B cell (primary cell): Measurements from ENCODE around the gene TRIM46. TPM values are rescaled to one million over a fixed set of nuclear protein-coding genes. Genes with fewer than 3 reads are reported as not detected.

Experiments
- ATAC-seq: fragments of 200-7000 bp; cut with Tn5 transposase; one replicate; pipeline ENCODE4 v1.10.0; 2021; ENCODE audit warnings: low read depth, mild to moderate bottlenecking, moderate number of reproducible peaks, moderate library complexity
- CTCF ChIA-PET: fragments of 350-600 bp; sonication (Branson Sonifier 250); formaldehyde crosslinking; loops from one replicate; lab custom pipeline; 2021; ENCODE audit warnings: antibody characterized with exemption, inconsistent platforms; lab: Charles Lee
- POLR2A ChIA-PET: fragments of 350-600 bp; sonication (Branson Sonifier 250); formaldehyde crosslinking; loops from one replicate; lab custom pipeline; 2021; ENCODE audit warnings: antibody characterized with exemption; lab: Charles Lee
- DNase-seq: peaks from one replicate; pipeline ENCODE4 v3.0.0; 2013
- H2AFZ ChIP-seq: 2 replicates; pipeline ENCODE4 v1.6.1; 2012; ENCODE audit warnings: mild to moderate bottlenecking, low read depth, low read length; ENCODE audit not compliant: insufficient read depth, poor library complexity, severe bottlenecking
- H3K27ac ChIP-seq, 2 donors: 1 replicate in 1 of 2; 2 replicates in 1 of 2; pipeline ENCODE4 v1.5.1; 2012 to 2013; ENCODE audit warnings: low read length in 2 of 2, mild to moderate bottlenecking in 2 of 2, moderate library complexity in 1 of 2
- H3K27me3 ChIP-seq, 4 experiments: fragments of 200-600 bp in 1 of 4; sonication (generic) in 1 of 4; replicated peaks in 1 of 4; 1 replicate in 2 of 4; 2 replicates in 2 of 4; pipeline versions ENCODE4 v1.6.1 to v1.7.0; 2013 to 2016; ENCODE audit warnings: low read length in 3 of 4, mild to moderate bottlenecking in 2 of 4, mixed read lengths in 1 of 4, moderate library complexity in 1 of 4; ENCODE audit not compliant: insufficient read depth in 4 of 4, control insufficient read depth in 3 of 4; ENCODE audit errors: control extremely low read depth in 1 of 4
- H3K36me3 ChIP-seq, 2 experiments: replicated peaks in 1 of 2; 1 replicate in 1 of 2; 2 replicates in 1 of 2; pipeline versions ENCODE4 v1.6.1 to v1.7.1; 2013; ENCODE audit warnings: low read length in 1 of 2; ENCODE audit not compliant: insufficient read depth in 2 of 2, control insufficient read depth in 1 of 2; ENCODE audit errors: control extremely low read depth in 1 of 2, extremely low read depth in 1 of 2
- H3K4me1 ChIP-seq, 2 donors: fragments of 200-600 bp in 1 of 2; sonication (generic) in 1 of 2; 1 replicate in 1 of 2; 2 replicates in 1 of 2; pipeline versions ENCODE4 v1.5.1 to v1.6.1; 2013 to 2017; ENCODE audit warnings: low read length in 2 of 2; ENCODE audit not compliant: control insufficient read depth in 2 of 2, insufficient read depth in 2 of 2
- H3K4me2 ChIP-seq: replicated peaks from 2 replicates; pipeline ENCODE3; 2012; ENCODE audit warnings: mild to moderate bottlenecking, low read depth, low read length; ENCODE audit not compliant: poor library complexity, severe bottlenecking
- H3K4me3 ChIP-seq, 5 experiments: fragments of 200-600 bp in 1 of 5; sonication (generic) in 1 of 5; 1 replicate in 3 of 5; 2 replicates in 2 of 5; pipeline versions ENCODE4 v1.5.1 to v1.7.0; 2011 to 2016; ENCODE audit warnings: low read length in 4 of 5, mild to moderate bottlenecking in 4 of 5, low read depth in 2 of 5, control low read depth in 1 of 5, moderate library complexity in 1 of 5; ENCODE audit not compliant: insufficient read depth in 1 of 5; ENCODE audit errors: control extremely low read depth in 1 of 5, extremely low read depth in 1 of 5
- H3K79me2 ChIP-seq: fragments of 200-600 bp; sonication (generic); one replicate; pipeline ENCODE4 v1.6.0; 2016; ENCODE audit warnings: low read length; ENCODE audit not compliant: control insufficient read depth, insufficient read depth
- H3K9ac ChIP-seq: fragments of 200-600 bp; sonication (generic); 2 replicates; pipeline ENCODE4 v1.6.1; 2017; ENCODE audit warnings: mild to moderate bottlenecking, low read length, moderate library complexity
- H3K9me3 ChIP-seq, 3 donors: one replicate each; pipeline versions ENCODE4 v1.6.1 to v1.7.1; 2013; ENCODE audit warnings: low read length in 2 of 3; ENCODE audit not compliant: control insufficient read depth in 2 of 3, insufficient read depth in 1 of 3; ENCODE audit errors: control extremely low read depth in 1 of 3
- H4K20me1 ChIP-seq: 2 replicates; pipeline ENCODE4 v1.6.0; 2012; ENCODE audit warnings: mild to moderate bottlenecking, low read length; ENCODE audit not compliant: insufficient read depth, control insufficient read depth, poor library complexity, severe bottlenecking
- H3K27ac Mint-ChIP-seq: one replicate; pipeline ENCODE4 v1.8.0; 2021; ENCODE audit warnings: mixed read lengths
- H3K27me3 Mint-ChIP-seq: one replicate; pipeline ENCODE4 v1.8.0; 2021; ENCODE audit warnings: mixed read lengths
- H3K4me1 Mint-ChIP-seq: one replicate; pipeline ENCODE4 v1.8.0; 2021; ENCODE audit warnings: mixed read lengths
- H3K4me3 Mint-ChIP-seq: one replicate; pipeline ENCODE4 v1.8.0; 2021; ENCODE audit warnings: mixed read lengths
- H3K9me3 Mint-ChIP-seq: one replicate; pipeline ENCODE4 v1.8.0; 2022; ENCODE audit warnings: mixed read lengths; ENCODE audit not compliant: insufficient read depth
- CTCF ChIP-seq: fragments of 200-600 bp; IDR thresholded peaks from one replicate; pipeline ENCODE4 v1.8.0; 2022; ENCODE audit warnings: antibody characterized with exemption, mild to moderate bottlenecking
- EZH2 ChIP-seq: IDR thresholded peaks from 2 replicates; pipeline ENCODE4 v1.6.1; 2012; ENCODE audit warnings: borderline replicate concordance, low read depth, mild to moderate bottlenecking, moderate library complexity, low read length; ENCODE audit not compliant: insufficient read depth, poor library complexity, severe bottlenecking
- WGBS: methylation state at CpG from one replicate; pipeline ENCODE4 v1.1.5; 2013; ENCODE audit warnings: missing lambda C conversion rate; ENCODE audit not compliant: insufficient coverage; 5-methylcytosine and 5-hydroxymethylcytosine counted together
- intact Hi-C: fragments of 100-400 bp; cut with micrococcal nuclease; formaldehyde crosslinking; loops from one replicate; pipeline ENCODE4 v1.10.0; 2022
- polyA plus RNA-seq: library from polyadenylated mRNA; depleted of rRNA; stranded (reverse); fragments of >200 nt; gene quantifications from 2 replicates; pipeline ENCODE4 v1.2.3, GENCODE V29; 2012
- total RNA-seq, 2 donors: library from RNA; stranded (reverse); fragments of 120-200 nt in 1 of 2; gene quantifications; 1 replicate in 1 of 2; 2 replicates in 1 of 2; pipeline versions ENCODE4 v1.2.3 to v1.2.4, GENCODE V29; 2013 to 2022

The TRIM46 gene
- total and polyA plus RNA-seq, 2 donors (not counting 1 experiment from before 2014, with no cell fraction given), result 2.6 to 3.4 TPM

- Histone ChIP-seq H4K20me1 (no peaks in the 10 kb centered on the region), H3K36me3 (no peaks in the 10 kb centered on the region), H2AFZ (no peak overlapping the region), H3K4me2 (no peak overlapping the region), H3K4me3 (no peak overlapping the region), H3K9me3 (no peaks in the 10 kb centered on the region), H3K9ac (no peak overlapping the region), H3K27me3 (no peaks in the 10 kb centered on the region), H3K27ac (no peak overlapping the region), H3K79me2 (no peaks in the 10 kb centered on the region), H3K4me1 (peaks cover 18 to 35% of the 10 kb centered on the region in 2 donors)
- H3K27ac Mint-ChIP-seq, result no peak overlapping the region
- WGBS, result 97% methylated on average over 18 of the region's 18 CpGs
- no peaks in the 10 kb centered on the region for H3K27me3 Mint-ChIP-seq
- no peak overlapping the region for H3K4me3 Mint-ChIP-seq
- ATAC-seq, result no peak
- DNase-seq, result no peak
- no peaks in the 10 kb centered on the region for H3K9me3 Mint-ChIP-seq
- intact Hi-C loops, result no loop called here
- peaks cover 27% of the 10 kb centered on the region for H3K4me1 Mint-ChIP-seq
- TF ChIP-seq EZH2 (no peak), CTCF (no peak)
- POLR2A ChIA-PET, result interaction anchor here (0.8 kb wide), 1 partner anchor 82 kb away, joined by 10 read pairs; no protein-coding TSS in a partner anchor
- CTCF ChIA-PET, result interaction anchor here (1.8 to 12.7 kb wide), 2 partner anchors 14 to 44 kb away, joined by 5 to 196 read pairs; no protein-coding TSS in a partner anchor
These were observed 7.9 kb downstream of the TRIM46 start for GRCh38 chr1:155181371-155182051.

- DNase-seq, result no peak
- peaks cover 18 to 32% of the 10 kb centered on the region in 2 donors for H3K4me1 ChIP-seq
- H3K4me2 ChIP-seq, result no peak overlapping the region
- H3K27ac Mint-ChIP-seq, result no peak overlapping the region
- TF ChIP-seq CTCF (no peak), EZH2 (no peak)
- 96% methylated on average over 7 of the region's 7 CpGs for WGBS
- H3K27me3 ChIP-seq, result no peaks in the 10 kb centered on the region
- intact Hi-C loops, result no loop called here
- no peaks in the 10 kb centered on the region for H3K79me2 ChIP-seq
- H3K4me3 Mint-ChIP-seq, result no peak overlapping the region
- H3K9me3 Mint-ChIP-seq, result no peaks in the 10 kb centered on the region
- H3K9me3 ChIP-seq, result no peaks in the 10 kb centered on the region
- H4K20me1 ChIP-seq, result no peaks in the 10 kb centered on the region
- no peaks in the 10 kb centered on the region for H3K36me3 ChIP-seq
- H3K27ac ChIP-seq, result no peak overlapping the region
- no peak overlapping the region for H3K4me3 ChIP-seq
- H2AFZ ChIP-seq, result no peak overlapping the region
- H3K4me1 Mint-ChIP-seq, result peaks cover 24% of the 10 kb centered on the region
- ChIA-PET POLR2A (interaction anchor here (0.8 kb wide), 1 partner anchor 81 kb away, joined by 10 read pairs; no protein-coding TSS in a partner anchor), CTCF (interaction anchor here (12.7 kb wide), 1 partner anchor 13 kb away, joined by 196 read pairs; no protein-coding TSS in a partner anchor)
- H3K9ac ChIP-seq, result no peak overlapping the region
- ATAC-seq, result no peak
- no peaks in the 10 kb centered on the region for H3K27me3 Mint-ChIP-seq
These were observed 8.5 kb downstream of the TRIM46 start for GRCh38 chr1:155182052-155182550.
